ENCODE data around the gene RSRP1.

DNA sequence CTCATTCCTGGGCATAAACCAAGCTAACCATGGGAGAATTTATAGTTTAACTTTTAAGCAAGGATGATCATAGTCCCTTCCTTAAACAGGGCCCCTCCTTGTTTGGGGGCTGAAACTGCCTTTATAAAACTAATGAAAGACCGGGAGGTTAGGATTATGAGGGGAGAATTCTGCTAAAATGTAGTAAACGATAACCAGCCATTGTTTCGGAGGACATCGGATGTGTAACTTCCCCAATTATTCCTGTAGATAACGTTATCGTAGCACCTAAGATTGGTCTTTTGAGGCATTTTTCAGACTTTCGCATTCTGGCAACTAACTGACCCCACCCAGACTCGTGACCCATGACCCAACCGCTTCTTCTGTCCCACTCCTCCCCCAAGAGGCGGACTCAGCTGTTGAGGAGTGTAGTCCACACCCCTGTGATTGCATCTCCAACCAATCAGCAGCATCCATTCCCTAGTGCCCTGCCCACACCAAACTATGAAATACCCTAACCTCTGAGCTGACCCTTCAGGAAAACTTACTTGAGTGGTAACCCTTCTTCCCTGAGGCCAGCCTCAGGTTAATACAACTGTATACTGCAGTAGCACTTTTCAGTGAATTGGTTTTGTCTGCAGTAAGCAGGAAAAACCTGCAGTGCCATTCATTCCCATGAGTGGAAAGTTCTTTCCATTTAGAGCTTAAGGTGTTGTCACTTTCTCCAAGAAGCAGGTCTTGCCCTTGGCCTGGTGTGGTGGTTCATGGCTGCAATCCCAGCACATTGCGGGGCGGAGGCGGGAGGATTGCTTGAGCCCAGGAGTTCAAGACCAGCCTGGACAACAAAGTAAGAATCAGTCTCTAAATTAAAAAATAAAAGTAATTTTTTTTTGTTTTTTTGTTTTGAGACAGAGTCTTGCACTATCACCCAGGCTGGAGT lies 14.1 kb downstream of the RSRP1 start:
- TF ChIP-seq EZH2 (IDR thresholded peaks at IDR 0.05): no peak
- TF ChIP-seq EZH2phosphoT487 (IDR thresholded peaks at IDR 0.05; ENCODE audit: borderline replicate concordance): no peak
- TF ChIP-seq, protein P1, sequence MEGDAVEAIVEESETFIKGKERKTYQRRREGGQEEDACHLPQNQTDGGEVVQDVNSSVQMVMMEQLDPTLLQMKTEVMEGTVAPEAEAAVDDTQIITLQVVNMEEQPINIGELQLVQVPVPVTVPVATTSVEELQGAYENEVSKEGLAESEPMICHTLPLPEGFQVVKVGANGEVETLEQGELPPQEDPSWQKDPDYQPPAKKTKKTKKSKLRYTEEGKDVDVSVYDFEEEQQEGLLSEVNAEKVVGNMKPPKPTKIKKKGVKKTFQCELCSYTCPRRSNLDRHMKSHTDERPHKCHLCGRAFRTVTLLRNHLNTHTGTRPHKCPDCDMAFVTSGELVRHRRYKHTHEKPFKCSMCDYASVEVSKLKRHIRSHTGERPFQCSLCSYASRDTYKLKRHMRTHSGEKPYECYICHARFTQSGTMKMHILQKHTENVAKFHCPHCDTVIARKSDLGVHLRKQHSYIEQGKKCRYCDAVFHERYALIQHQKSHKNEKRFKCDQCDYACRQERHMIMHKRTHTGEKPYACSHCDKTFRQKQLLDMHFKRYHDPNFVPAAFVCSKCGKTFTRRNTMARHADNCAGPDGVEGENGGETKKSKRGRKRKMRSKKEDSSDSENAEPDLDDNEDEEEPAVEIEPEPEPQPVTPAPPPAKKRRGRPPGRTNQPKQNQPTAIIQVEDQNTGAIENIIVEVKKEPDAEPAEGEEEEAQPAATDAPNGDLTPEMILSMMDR (IDR thresholded peaks at IDR 0.05 in 2 of 3, conservative IDR thresholded peaks at IDR 0.05 in 1 of 3; ENCODE audit: borderline replicate concordance in 1 of 3, insufficient read depth in 1 of 3, low read depth in 2 of 3, low read length in 2 of 3): no peak
- peak; percentile 44 for TF ChIP-seq POLR2A (IDR thresholded peaks at IDR 0.05; ENCODE audit: borderline replicate concordance, extremely low read depth, insufficient read depth, insufficient read length)
- TF ChIP-seq, protein P2, sequence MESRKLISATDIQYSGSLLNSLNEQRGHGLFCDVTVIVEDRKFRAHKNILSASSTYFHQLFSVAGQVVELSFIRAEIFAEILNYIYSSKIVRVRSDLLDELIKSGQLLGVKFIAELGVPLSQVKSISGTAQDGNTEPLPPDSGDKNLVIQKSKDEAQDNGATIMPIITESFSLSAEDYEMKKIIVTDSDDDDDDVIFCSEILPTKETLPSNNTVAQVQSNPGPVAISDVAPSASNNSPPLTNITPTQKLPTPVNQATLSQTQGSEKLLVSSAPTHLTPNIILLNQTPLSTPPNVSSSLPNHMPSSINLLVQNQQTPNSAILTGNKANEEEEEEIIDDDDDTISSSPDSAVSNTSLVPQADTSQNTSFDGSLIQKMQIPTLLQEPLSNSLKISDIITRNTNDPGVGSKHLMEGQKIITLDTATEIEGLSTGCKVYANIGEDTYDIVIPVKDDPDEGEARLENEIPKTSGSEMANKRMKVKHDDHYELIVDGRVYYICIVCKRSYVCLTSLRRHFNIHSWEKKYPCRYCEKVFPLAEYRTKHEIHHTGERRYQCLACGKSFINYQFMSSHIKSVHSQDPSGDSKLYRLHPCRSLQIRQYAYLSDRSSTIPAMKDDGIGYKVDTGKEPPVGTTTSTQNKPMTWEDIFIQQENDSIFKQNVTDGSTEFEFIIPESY (IDR thresholded peaks at IDR 0.05; ENCODE audit: extremely low read depth, insufficient replicate concordance, low read length): no peak
- TF ChIP-seq, protein P3, sequence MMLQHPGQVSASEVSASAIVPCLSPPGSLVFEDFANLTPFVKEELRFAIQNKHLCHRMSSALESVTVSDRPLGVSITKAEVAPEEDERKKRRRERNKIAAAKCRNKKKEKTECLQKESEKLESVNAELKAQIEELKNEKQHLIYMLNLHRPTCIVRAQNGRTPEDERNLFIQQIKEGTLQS (IDR thresholded peaks at IDR 0.05): no peak
- TF ChIP-seq, protein P4, sequence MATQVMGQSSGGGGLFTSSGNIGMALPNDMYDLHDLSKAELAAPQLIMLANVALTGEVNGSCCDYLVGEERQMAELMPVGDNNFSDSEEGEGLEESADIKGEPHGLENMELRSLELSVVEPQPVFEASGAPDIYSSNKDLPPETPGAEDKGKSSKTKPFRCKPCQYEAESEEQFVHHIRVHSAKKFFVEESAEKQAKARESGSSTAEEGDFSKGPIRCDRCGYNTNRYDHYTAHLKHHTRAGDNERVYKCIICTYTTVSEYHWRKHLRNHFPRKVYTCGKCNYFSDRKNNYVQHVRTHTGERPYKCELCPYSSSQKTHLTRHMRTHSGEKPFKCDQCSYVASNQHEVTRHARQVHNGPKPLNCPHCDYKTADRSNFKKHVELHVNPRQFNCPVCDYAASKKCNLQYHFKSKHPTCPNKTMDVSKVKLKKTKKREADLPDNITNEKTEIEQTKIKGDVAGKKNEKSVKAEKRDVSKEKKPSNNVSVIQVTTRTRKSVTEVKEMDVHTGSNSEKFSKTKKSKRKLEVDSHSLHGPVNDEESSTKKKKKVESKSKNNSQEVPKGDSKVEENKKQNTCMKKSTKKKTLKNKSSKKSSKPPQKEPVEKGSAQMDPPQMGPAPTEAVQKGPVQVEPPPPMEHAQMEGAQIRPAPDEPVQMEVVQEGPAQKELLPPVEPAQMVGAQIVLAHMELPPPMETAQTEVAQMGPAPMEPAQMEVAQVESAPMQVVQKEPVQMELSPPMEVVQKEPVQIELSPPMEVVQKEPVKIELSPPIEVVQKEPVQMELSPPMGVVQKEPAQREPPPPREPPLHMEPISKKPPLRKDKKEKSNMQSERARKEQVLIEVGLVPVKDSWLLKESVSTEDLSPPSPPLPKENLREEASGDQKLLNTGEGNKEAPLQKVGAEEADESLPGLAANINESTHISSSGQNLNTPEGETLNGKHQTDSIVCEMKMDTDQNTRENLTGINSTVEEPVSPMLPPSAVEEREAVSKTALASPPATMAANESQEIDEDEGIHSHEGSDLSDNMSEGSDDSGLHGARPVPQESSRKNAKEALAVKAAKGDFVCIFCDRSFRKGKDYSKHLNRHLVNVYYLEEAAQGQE (IDR thresholded peaks at IDR 0.05; ENCODE audit: low read depth): no peak
- no peak for TF ChIP-seq ELF1 (IDR thresholded peaks at IDR 0.05; ENCODE audit: borderline replicate concordance, low read depth)
- TF ChIP-seq RAD21 (IDR thresholded peaks at IDR 0.05; ENCODE audit: low read depth): no peak
- no peak for TF ChIP-seq TCF7L2 (IDR thresholded peaks at IDR 0.05; ENCODE audit: borderline replicate concordance, extremely low read depth, insufficient read depth, insufficient read length)
